ENCODE data around the gene ANKRD23. TPM values are rescaled to one million over a fixed set of nuclear protein-coding genes. Genes with fewer than 3 reads are reported as not detected.

The ANKRD23 gene
- total RNA-seq, 1 donor from 2014 or later = 1.9 TPM

- Mint-ChIP-seq H3K27me3 (ENCODE audit: low read depth) (no peaks in the 10 kb centered on the region), H3K4me1 (ENCODE audit: low read depth) (peaks cover 40% of the 10 kb centered on the region), H3K36me3 (ENCODE audit: low read depth) (no peaks in the 10 kb centered on the region), H3K9me3 (ENCODE audit: low read depth) (no peaks in the 10 kb centered on the region), H3K27ac (ENCODE audit: unreplicated experiment) (no peak overlapping the region), H3K4me3 (ENCODE audit: unreplicated experiment) (no peak overlapping the region)
- no peak for DNase-seq (ENCODE audit: low spot score)
- no peak for TF ChIP-seq CTCF (IDR thresholded peaks at IDR 0.05)
Measured at GRCh38 chr2:96888072-96889011, 44.5 kb upstream of the ANKRD23 start.

- no peak for TF ChIP-seq CTCF (IDR thresholded peaks at IDR 0.05)
- H3K27ac Mint-ChIP-seq (ENCODE audit: unreplicated experiment) = no peak overlapping the region
- peaks cover 33% of the 10 kb centered on the region for H3K4me1 Mint-ChIP-seq (ENCODE audit: low read depth)
- no peaks in the 10 kb centered on the region for H3K27me3 Mint-ChIP-seq (ENCODE audit: low read depth)
- H3K4me3 Mint-ChIP-seq (ENCODE audit: unreplicated experiment) = no peak overlapping the region
- no peaks in the 10 kb centered on the region for H3K9me3 Mint-ChIP-seq (ENCODE audit: low read depth)
- DNase-seq (ENCODE audit: low spot score) = no peak
- H3K36me3 Mint-ChIP-seq (ENCODE audit: low read depth) = no peaks in the 10 kb centered on the region
Measured at GRCh38 chr2:96887493-96888012, 43.7 kb upstream of the ANKRD23 start.

- no peak for TF ChIP-seq CTCF (IDR thresholded peaks at IDR 0.05)
- no peaks in the 10 kb centered on the region for H3K36me3 Mint-ChIP-seq (ENCODE audit: low read depth)
- peaks cover 26% of the 10 kb centered on the region for H3K4me1 Mint-ChIP-seq (ENCODE audit: low read depth)
- H3K9me3 Mint-ChIP-seq (ENCODE audit: low read depth) = no peaks in the 10 kb centered on the region
- H3K27me3 Mint-ChIP-seq (ENCODE audit: low read depth) = no peaks in the 10 kb centered on the region
- no peak overlapping the region for H3K4me3 Mint-ChIP-seq (ENCODE audit: unreplicated experiment)
- no peak overlapping the region for H3K27ac Mint-ChIP-seq (ENCODE audit: unreplicated experiment)
- no peak for DNase-seq (ENCODE audit: low spot score)
Measured at GRCh38 chr2:96885432-96886347, 41.9 kb upstream of the ANKRD23 start.

- no peak overlapping the region for H3K4me3 Mint-ChIP-seq (ENCODE audit: unreplicated experiment)
- no peak for TF ChIP-seq CTCF (IDR thresholded peaks at IDR 0.05)
- DNase-seq (ENCODE audit: low spot score) = no peak
- no peaks in the 10 kb centered on the region for H3K9me3 Mint-ChIP-seq (ENCODE audit: low read depth)
- no peak overlapping the region for H3K27ac Mint-ChIP-seq (ENCODE audit: unreplicated experiment)
- no peaks in the 10 kb centered on the region for H3K27me3 Mint-ChIP-seq (ENCODE audit: low read depth)
- peaks cover 23% of the 10 kb centered on the region for H3K4me1 Mint-ChIP-seq (ENCODE audit: low read depth)
- H3K36me3 Mint-ChIP-seq (ENCODE audit: low read depth) = no peaks in the 10 kb centered on the region
Measured at GRCh38 chr2:96884299-96885094, 40.7 kb upstream of the ANKRD23 start.

All from chondrocyte (in vitro differentiated cells).